ENCODE measurements around the gene CCDC102A. TPM values are rescaled to one million over a fixed set of nuclear protein-coding genes. Genes with fewer than 3 reads are reported as not detected.

CCDC102A gene
- total RNA-seq, 4 donors from 2014 or later = 2.2 to 17.7 (median 3.7) TPM

- no peaks in the 10 kb centered on the region for H3K36me3 ChIP-seq
- TF ChIP-seq EP300 (IDR thresholded peaks at IDR 0.05; ENCODE audit: low read depth) = no peak
- no peak for TF ChIP-seq POLR2AphosphoS5 (IDR thresholded peaks at IDR 0.05)
- no peak for TF ChIP-seq CTCF (IDR thresholded peaks at IDR 0.05)
- no peak for TF ChIP-seq POLR2A (IDR thresholded peaks at IDR 0.05)
- peak overlapping the region; percentile 86 to 89 (median 88) for H3K27ac ChIP-seq
- no peak overlapping the region for H3K4me3 ChIP-seq
- intact Hi-C loops (cut with DNase I; ENCODE audit: low total_unique reads) = no loop called here
- no peak for DNase-seq
- 59% methylated on average over 6 of the region's 6 CpGs; no CpG with 5 or more reads in 1 of the 2 donors for WGBS, 2 donors (ENCODE audit: low coverage in 1 of 2)
- peaks cover 18 to 47% (median 36%) of the 10 kb centered on the region in 4 donors for H3K4me1 ChIP-seq
- H3K9me3 ChIP-seq = no peaks in the 10 kb centered on the region
- no peaks in the 10 kb centered on the region for H3K27me3 ChIP-seq
- in situ Hi-C loops (cut with MboI; ENCODE audit: low pct_ligation_motif_present in 1 of 4, low pct_unique_long_range_greater_than_20kb in 1 of 4, low sequenced_read_pairs in 3 of 4) = no loop called here
Measured at GRCh38 chr16:57480754-57481230, 55.6 kb downstream of the CCDC102A start.

GRCh38 chr16:57479976-57480753, 56.2 kb downstream of the CCDC102A start:
- H3K27ac ChIP-seq = peak overlapping the region; percentile 86 to 89 (median 88)
- in situ Hi-C loops (cut with MboI; ENCODE audit: low pct_ligation_motif_present in 1 of 4, low pct_unique_long_range_greater_than_20kb in 1 of 4, low sequenced_read_pairs in 3 of 4) (no loop called here), intact Hi-C loops (cut with DNase I; ENCODE audit: low total_unique reads) (no loop called here)
- H3K4me1 ChIP-seq = peaks cover 15 to 42% (median 30%) of the 10 kb centered on the region in 4 donors
- H3K4me3 ChIP-seq = peak overlapping the region; percentile 2 to 48 (median 31)
- WGBS, 2 donors (ENCODE audit: low coverage in 1 of 2) = 36% methylated on average over 15 of the region's 15 CpGs; no CpG with 5 or more reads in 1 of the 2 donors
- no peaks in the 10 kb centered on the region for H3K27me3 ChIP-seq
- H3K9me3 ChIP-seq = no peaks in the 10 kb centered on the region
- DNase-seq = peak; percentile 90
- no peaks in the 10 kb centered on the region for H3K36me3 ChIP-seq
- TF ChIP-seq POLR2AphosphoS5 (IDR thresholded peaks at IDR 0.05) (peak in 2 of 3 donors; percentile 61 to 78), POLR2A (IDR thresholded peaks at IDR 0.05) (peak; percentile 70), CTCF (IDR thresholded peaks at IDR 0.05) (no peak)

GRCh38 chr16:57479205-57479975, 57.0 kb downstream of the CCDC102A start:
- 4 to 16% methylated on average over 5 to 31 of the region's 36 CpGs for WGBS, 2 donors (ENCODE audit: low coverage in 1 of 2)
- no peaks in the 10 kb centered on the region for H3K27me3 ChIP-seq
- in situ Hi-C loops (cut with MboI; ENCODE audit: low pct_ligation_motif_present in 1 of 4, low pct_unique_long_range_greater_than_20kb in 1 of 4, low sequenced_read_pairs in 3 of 4) (no loop called here), intact Hi-C loops (cut with DNase I; ENCODE audit: low total_unique reads) (no loop called here)
- TF ChIP-seq CTCF (IDR thresholded peaks at IDR 0.05) (no peak), POLR2AphosphoS5 (IDR thresholded peaks at IDR 0.05) (no peak), EP300 (IDR thresholded peaks at IDR 0.05; ENCODE audit: low read depth) (no peak), POLR2A (IDR thresholded peaks at IDR 0.05) (no peak)
- peak overlapping the region; percentile 86 to 89 (median 88) for H3K27ac ChIP-seq
- H3K36me3 ChIP-seq = no peaks in the 10 kb centered on the region
- H3K4me1 ChIP-seq = peaks cover 15 to 34% (median 24%) of the 10 kb centered on the region in 4 donors
- no peaks in the 10 kb centered on the region for H3K9me3 ChIP-seq
- DNase-seq = peak; percentile 79
- peak overlapping the region; percentile 2 to 48 (median 31) for H3K4me3 ChIP-seq
